GM19468 (cell line): Measurements from ENCODE around the gene GPX4.
"Not testable (repeated sequence)": the region's sequence is repeated elsewhere in the genome, so short reads cannot be mapped to it uniquely, and the experiment has no call there.

Experiments
- ATAC-seq: cut with Tn5 transposase; IDR thresholded peaks from one replicate; pipeline ENCODE4 v1.9.1; 2021; ENCODE audit warnings: mild to moderate bottlenecking, moderate library complexity, moderate number of reproducible peaks; ENCODE audit not compliant: unreplicated experiment; ENCODE audit errors: extremely low read depth

The GPX4 gene

DNA sequence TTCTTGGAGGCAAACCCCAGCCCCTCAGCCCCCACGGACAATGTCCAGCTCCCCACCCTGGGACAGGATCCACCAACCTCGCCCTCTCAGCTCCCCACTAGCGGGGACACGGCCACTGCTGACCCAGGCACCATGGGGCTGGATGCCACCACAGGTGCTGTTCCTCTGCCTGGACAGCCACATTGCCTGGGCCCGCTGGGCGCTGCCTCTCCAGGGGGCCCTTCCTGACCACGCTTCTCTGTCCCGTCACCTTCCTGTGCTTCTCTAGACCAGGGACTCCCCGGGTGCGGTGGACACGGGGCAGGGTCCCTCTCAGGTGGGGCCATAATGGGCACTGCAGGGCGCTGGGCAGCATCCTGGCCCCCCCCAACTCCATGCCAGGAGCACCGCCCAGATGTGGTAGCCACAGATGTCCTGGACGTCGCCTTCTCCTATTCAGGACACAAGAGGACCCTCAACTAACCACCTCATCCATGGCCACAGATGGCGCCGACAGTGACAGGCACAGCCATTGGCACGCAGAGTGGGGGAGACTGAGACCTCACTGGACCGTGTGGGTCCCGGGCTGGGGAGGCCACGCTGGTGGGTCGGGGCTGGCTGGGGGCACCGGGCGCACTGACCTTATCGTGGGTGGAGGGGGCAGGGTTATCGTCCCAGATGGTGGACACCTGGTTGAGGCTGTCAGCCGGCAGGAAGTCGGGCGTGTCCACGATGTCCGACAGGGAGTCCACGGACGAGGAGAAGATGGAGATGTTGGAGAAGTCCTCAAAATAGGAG is 23.4 kb downstream of the GPX4 start:
- no peak for ATAC-seq

DNA sequence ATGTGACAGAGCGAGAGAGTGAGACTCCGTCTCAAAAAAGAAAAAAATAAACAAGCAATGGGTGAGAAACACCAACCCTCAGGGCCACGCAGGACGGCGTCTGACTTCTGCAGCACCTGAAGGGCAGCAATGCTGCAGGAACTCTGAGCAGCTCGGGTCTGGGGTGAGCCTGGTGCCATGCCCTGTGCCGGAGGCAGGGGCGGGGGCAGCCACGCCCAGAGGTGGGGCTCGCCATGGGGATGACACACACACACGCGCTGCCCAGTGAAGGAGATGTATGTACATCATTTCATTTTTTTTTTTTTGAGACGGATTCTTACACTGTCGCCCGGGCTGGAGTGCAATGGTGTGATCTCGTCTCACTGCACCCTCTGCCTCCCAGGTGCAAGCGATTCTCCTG is 24.3 kb downstream of the GPX4 start:
- no peak for ATAC-seq

- ATAC-seq, result not testable (repeated sequence)
These were observed 25.3 kb downstream of the GPX4 start for GRCh38 chr19:1129084-1129483.

- ATAC-seq, result no peak
These were observed 25.7 kb downstream of the GPX4 start for GRCh38 chr19:1129535-1129934.

DNA sequence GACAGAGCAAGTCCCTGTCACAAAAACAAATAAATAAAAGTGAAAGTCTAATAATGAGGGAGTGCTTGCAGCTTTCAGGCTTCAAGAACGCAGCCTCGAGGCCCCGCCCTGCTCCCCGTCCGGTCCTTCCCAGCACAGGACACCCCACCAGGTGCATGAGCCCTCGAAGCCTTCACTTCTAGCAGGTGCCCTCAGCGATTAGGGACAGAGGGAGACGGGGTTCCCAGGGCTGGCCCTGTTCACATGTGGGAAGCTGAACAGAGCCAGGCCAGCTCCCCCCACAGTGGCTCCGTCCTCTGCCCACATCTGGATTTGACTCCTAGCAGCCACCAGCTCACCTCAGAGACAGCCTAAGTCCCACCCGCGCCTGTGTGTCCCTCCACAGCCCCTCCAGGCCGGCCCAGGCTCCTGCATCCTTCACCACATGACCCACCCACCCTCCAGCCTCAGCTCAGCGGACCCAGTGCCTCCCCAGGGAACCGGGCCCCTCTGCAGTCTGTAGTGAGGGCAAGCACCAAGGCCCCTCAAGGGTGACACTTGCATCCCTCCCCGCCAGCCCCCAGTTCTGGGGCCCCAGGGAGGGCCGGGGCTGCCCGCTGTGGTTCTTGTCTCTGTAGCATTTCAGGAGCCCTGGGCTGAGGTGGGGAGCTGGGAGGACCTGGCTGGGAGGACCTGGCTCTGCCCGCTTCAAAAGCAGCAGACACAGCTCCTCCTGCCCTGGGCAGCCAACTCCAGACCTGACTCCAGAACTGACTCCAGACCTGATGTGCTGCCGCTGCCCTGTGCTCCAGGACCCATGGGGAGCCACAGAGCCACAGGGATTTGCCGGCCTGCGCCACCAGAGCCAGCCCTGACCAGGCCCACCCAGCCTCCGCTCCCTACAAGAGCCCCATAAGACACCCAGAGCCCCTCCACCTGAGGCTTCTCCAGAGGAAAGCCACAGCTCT is 27.2 kb downstream of the GPX4 start:
- no peak for ATAC-seq

GRCh38 chr19:1131718-1132551 is 28.1 kb downstream of the GPX4 start:
- no peak for ATAC-seq

DNA sequence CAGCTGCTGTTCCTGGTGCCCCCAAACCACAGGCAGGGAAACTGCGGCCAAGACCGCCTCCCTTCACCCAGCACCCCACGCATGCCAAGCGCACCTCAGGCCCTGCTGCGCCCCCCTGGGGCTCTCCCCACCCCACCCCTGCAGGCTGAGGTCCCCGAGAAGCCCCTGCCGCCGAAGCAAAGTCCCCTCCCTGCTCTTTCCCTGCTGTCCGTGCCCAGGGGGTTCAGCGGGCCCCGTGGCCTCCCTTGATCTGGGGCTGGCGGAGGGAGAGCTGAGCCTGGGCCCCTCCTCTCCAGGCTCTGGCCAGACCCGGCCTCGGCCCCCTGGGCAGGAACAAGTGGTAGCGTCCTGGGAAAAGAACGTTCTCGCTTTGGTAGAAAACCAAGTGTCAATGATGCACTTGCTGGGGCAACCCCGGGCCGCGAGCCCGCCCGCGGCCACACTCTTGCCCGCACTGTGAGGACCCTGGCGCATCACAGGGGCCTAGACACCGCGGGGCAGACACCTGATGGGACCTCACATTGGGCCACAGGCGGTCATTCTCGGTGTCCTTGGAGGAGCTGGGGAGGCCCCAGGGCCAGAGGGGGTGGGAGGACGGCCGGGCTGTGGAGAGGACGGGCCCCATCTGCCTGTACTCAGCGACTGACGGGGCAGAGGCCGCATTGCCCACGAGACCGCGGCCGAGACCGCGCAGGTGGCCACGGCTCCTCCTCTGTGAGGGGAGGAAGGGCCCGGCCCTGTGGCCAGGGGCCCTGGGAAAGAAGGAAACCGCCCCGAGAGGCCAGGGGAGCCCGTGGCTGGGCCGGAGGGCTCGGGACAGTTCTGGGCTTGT is 29.0 kb downstream of the GPX4 start:
- no peak for ATAC-seq

GRCh38 chr19:1133471-1133929 is 29.7 kb downstream of the GPX4 start:
- no peak for ATAC-seq

DNA sequence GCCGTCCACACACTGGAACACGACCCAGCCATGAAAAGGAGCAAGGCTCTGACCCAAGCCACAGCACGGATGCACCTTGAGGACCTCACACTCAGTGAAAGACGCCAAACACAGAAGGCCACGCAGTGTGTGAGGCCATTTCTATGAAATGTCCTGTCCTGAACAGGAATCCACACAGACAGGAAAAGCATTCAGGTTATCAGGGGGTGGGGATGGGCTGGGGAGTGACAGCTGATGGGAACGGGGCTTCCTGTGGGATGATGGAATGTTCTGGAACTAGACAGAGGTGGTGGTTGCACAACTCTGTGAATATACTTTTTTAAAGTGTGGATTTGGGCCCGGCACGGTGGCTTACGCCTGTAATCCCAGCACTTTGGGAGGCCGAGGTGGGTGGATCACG is 30.6 kb downstream of the GPX4 start:
- no peak for ATAC-seq

GRCh38 chr19:1135454-1135853 is 31.7 kb downstream of the GPX4 start:
- ATAC-seq, result no peak

- ATAC-seq, result no peak
These were observed 32.4 kb downstream of the GPX4 start for GRCh38 chr19:1136201-1136600.

DNA sequence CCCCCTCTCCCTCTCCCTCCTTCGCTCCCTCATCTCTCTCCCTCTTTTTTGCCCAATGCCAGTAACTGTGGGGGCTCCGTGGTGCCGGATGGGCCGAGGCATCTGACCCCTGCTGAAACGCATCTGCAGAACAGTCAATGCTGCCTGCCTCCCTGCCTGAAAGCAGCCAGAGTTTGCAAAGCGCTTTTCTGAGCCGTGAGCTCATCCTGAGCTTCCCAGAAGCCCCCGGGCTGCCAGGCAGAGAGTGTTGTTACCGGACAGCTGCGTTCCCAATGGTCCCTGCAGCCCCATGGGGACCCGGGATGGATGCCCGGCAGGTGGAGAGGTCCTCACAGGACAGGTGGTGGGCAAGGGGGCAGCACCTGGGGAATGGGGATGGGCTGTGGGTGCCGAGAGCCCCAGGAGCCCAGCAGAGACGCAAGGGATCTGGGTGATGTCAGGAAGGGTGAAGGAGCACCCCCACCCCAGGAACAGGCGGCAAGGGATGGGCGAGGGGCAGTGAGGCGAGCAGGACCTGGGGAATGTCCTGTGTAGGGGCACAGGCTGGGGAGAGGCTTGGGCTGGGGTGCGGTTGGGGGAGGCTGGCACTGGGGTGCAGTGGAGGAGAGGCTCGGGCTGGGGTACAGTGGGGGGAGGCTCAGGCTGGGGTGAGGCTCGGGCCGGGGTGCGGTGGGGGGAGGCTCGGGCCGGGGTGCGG is 33.0 kb downstream of the GPX4 start:
- ATAC-seq, result no peak

GRCh38 chr19:1138121-1138520 is 34.3 kb downstream of the GPX4 start:
- no peak for ATAC-seq

DNA sequence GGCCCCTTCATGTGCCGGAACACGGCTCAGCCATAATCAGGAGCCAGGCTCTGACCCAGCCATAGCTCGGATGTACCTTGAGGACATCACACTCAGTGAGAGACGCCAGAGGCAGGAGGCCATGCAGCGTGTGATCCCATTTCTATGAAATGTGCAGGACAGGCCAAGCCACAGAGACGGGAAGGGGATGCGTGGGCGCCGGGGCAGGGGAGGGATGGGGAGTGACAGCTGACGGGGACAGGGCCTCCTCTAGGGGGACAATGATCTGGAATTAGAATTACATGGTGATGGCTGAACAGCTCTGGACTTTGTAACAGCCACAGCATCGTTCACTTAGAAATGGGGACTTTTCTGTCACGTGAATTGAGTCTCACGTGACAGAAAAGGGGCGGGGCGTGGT is 35.3 kb downstream of the GPX4 start:
- no peak for ATAC-seq

GRCh38 chr19:1140272-1141027 is 36.7 kb downstream of the GPX4 start:
- ATAC-seq, result no peak

DNA sequence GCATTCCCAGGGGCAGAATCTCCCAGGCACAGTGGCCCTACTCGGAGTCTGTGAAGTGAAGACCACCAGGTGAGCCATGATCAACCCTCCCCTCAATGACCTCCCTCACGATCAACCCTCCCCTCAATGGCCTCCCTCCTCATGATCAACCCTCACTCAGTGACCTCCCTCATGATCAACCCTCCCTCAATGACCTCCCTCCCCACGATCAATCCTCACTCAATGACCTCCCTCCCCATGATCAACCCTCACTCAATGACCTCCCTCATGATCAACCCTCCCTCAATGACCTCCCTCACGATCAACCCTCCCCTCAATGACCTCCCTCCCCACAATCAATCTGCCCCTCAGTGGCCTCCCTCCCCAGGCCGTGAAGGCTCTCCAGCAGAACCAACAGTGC is 38.1 kb downstream of the GPX4 start:
- no peak for ATAC-seq

- ATAC-seq, result no peak
These were observed 40.1 kb downstream of the GPX4 start for GRCh38 chr19:1143828-1144399.

DNA sequence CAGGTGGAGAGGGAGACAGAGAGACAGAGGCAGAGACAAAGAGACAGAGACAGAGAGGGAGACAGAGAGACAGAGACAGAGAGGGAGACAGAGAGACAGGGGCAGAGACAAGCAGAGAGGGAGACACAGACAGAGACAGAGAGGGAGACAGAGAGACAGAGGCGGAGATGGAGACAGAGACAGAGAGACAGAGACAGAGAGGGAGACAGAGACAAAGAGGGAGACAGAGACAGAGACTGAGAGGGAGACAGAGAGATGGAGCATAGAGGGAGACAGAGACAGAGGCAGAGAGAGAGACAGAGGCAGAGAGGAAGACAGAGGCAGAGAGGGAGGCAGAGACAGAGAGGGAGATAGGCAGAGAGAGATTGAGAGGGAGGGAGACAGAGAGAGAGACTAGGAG is 40.9 kb downstream of the GPX4 start:
- no peak for ATAC-seq
